Gastrocnemius medialis (tissue), 4 donors: Measurements from ENCODE around the gene PARD3. TPM values are rescaled to one million over a fixed set of nuclear protein-coding genes. Genes with fewer than 3 reads are reported as not detected.

Experiments
- ATAC-seq, 2 donors: fragments of 150-250 bp; one replicate each; pipeline ENCODE4 v1.9.1; 2016
- DNase-seq, 2 donors: peaks; one replicate each; pipeline ENCODE4 v3.0.0-alpha.2; 2019
- H3K27ac ChIP-seq, 4 donors: fragments of 200-600 bp; sonication (generic); 1 replicate in 1 of 4; 2 replicates in 3 of 4; pipeline ENCODE4 v1.5.1; 2016 to 2018; ENCODE audit warnings: mild to moderate bottlenecking in 2 of 4, moderate library complexity in 1 of 4
- H3K27me3 ChIP-seq, 3 donors: fragments of 200-600 bp; sonication (generic) in 2 of 3; 1 replicate in 1 of 3; 2 replicates in 2 of 3; pipeline versions ENCODE4 v1.5.1 to v1.6.0; 2016 to 2019; ENCODE audit warnings: mild to moderate bottlenecking in 1 of 3, moderate library complexity in 1 of 3
- H3K36me3 ChIP-seq, 2 donors: fragments of 200-600 bp; sonication (generic) in 1 of 2; one replicate each; pipeline ENCODE4 v1.5.1; 2017 to 2018
- H3K4me1 ChIP-seq, 2 donors: fragments of 200-600 bp; sonication (generic) in 1 of 2; one replicate each; pipeline ENCODE4 v1.5.1; 2016 to 2017; ENCODE audit warnings: mild to moderate bottlenecking in 2 of 2
- H3K4me3 ChIP-seq, 4 donors: fragments of 200-600 bp; sonication (generic) in 3 of 4; 1 replicate in 1 of 4; 2 replicates in 3 of 4; pipeline ENCODE4 v1.5.1; 2016 to 2019; ENCODE audit warnings: mild to moderate bottlenecking in 2 of 4
- H3K9me3 ChIP-seq, 3 donors: fragments of 200-600 bp; sonication (generic) in 2 of 3; 1 replicate in 1 of 3; 2 replicates in 2 of 3; pipeline ENCODE4 v1.5.1; 2016 to 2019
- POLR2A ChIP-seq, 2 donors: fragments of 450-650 bp; IDR thresholded peaks; one replicate each; pipeline ENCODE4 v1.6.1; 2017; ENCODE audit warnings: antibody characterized with exemption in 2 of 2, mild to moderate bottlenecking in 2 of 2, moderate library complexity in 2 of 2
- in situ Hi-C, 4 donors: fragments of 200-750 bp; cut with MboI; loops; one replicate each; pipeline versions ENCODE4 v1.15.0 to v1.8.0; 2017; ENCODE audit warnings: low sequenced_read_pairs in 4 of 4
- intact Hi-C: fragments of 100-400 bp; cut with DNase I; formaldehyde crosslinking; loops from one replicate; pipeline ENCODE4 v1.15.1; 2023; ENCODE audit warnings: low total_unique reads
- total RNA-seq, 4 donors: library from RNA; depleted of rRNA; stranded (reverse); fragments of >200 nt; gene quantifications; one replicate each; pipeline versions ENCODE4 v1.1.0 to v1.2.3, GENCODE V29; 2016
- TF ChIP-seq, protein P1 (sequence below), 5 experiments: fragments of 450-650 bp in 3 of 5; fragments of 200-600 bp in 2 of 5; sonication (generic) in 2 of 5; IDR thresholded peaks in 4 of 5; conservative IDR thresholded peaks in 1 of 5; 1 replicate in 4 of 5; 2 replicates in 1 of 5; pipeline ENCODE4 v1.5.1; 2016 to 2019; ENCODE audit warnings: antibody characterized with exemption in 5 of 5, mild to moderate bottlenecking in 3 of 5, moderate library complexity in 3 of 5

PARD3 gene
- total RNA-seq, 4 donors from 2014 or later: 64.6 to 75.8 (median 68.3) TPM

DNA sequence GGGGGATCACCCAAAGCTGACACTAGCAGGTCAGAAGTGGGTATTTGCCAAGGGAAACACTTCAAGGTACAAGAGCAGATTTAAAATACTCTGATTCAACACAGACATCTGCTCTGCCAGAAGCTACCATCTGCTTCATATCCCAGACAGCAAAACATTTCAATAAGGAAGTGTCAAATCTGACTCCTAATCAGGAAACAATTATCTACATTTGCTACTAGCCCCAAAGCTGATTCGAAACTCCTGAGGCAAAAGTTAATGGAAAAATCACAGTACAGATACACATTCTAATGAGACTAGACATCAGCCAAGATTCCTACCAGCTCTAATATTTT lies 48.9 kb downstream of the PARD3 start:
- no peak for TF ChIP-seq POLR2A (IDR thresholded peaks at IDR 0.05)
- TF ChIP-seq, protein P1, sequence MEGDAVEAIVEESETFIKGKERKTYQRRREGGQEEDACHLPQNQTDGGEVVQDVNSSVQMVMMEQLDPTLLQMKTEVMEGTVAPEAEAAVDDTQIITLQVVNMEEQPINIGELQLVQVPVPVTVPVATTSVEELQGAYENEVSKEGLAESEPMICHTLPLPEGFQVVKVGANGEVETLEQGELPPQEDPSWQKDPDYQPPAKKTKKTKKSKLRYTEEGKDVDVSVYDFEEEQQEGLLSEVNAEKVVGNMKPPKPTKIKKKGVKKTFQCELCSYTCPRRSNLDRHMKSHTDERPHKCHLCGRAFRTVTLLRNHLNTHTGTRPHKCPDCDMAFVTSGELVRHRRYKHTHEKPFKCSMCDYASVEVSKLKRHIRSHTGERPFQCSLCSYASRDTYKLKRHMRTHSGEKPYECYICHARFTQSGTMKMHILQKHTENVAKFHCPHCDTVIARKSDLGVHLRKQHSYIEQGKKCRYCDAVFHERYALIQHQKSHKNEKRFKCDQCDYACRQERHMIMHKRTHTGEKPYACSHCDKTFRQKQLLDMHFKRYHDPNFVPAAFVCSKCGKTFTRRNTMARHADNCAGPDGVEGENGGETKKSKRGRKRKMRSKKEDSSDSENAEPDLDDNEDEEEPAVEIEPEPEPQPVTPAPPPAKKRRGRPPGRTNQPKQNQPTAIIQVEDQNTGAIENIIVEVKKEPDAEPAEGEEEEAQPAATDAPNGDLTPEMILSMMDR (IDR thresholded peaks at IDR 0.05 in 4 of 5, conservative IDR thresholded peaks at IDR 0.05 in 1 of 5): no peak
- DNase-seq (no peak), ATAC-seq (no peak)
- Histone ChIP-seq H3K27ac (peak overlapping the region in 2 of 4 donors; percentile 1 to 67), H3K4me3 (no peak overlapping the region), H3K9me3 (no peaks in the 10 kb centered on the region), H3K36me3 (no peaks in the 10 kb centered on the region), H3K27me3 (no peaks in the 10 kb centered on the region), H3K4me1 (peaks cover 58 to 87% of the 10 kb centered on the region in 2 donors)
- intact Hi-C loops (no loop called here), in situ Hi-C loops (no loop called here)

DNA sequence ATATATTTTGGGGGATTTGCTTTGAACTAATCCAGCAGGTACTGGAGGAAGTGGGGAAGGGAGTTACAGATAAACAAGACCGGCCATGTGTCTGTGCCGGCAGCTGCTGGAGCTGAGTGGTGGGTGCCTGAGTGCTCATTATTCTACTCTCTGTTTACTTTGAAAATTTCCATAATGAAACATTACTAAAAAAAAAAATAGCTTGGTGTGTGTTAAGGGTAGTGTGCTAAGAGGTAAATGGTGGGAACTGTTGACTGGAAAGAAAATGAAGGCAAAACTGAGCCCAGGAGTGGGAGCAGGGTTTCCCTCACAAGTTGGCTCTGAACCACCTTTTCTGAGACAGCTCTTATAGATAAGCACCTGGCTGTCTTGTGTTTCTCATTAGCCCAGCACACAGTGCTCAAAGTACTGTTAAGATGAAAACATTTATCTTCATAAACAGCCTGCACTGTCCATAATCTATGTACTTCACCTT lies 50.6 kb downstream of the PARD3 start:
- TF ChIP-seq POLR2A (IDR thresholded peaks at IDR 0.05): no peak
- in situ Hi-C loops (no loop called here), intact Hi-C loops (no loop called here)
- Histone ChIP-seq H3K9me3 (no peaks in the 10 kb centered on the region), H3K27ac (peak overlapping the region in 3 of 4 donors; percentile 1 to 67 (median 7)), H3K4me3 (no peak overlapping the region), H3K4me1 (peaks cover 65 to 92% of the 10 kb centered on the region in 2 donors), H3K36me3 (no peaks in the 10 kb centered on the region), H3K27me3 (no peaks in the 10 kb centered on the region)
- ATAC-seq (no peak), DNase-seq (no peak)

DNA sequence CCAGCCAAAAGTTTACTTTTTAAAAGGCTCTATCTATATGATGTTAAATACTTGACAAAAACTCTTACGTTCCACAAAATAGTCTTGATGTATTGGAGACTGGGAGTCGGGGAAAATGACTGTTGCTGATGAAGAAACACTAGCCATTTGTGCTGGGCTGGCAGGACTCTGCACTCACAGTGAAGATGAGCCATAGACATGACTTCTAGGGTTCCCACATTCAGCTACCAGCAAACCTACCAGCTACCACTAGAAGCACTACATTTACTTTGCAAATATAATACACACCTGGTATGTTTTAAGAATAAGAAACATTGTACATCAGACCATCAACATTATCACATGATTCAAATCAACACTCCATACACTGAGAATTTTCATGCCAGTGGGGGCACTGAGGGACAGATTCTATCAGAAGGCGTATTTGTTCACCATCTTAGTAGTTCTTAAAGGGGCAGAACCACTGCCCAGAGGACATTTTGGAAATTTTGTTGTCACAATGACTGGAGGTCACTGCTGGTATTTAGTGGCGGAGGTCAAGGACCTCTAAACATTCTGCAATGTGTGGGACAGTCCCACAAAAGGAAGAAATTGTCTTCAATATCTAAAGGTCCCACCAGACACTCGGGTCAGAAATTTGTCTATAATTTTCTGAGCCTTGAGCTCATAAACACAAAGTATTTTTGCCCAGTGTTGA lies 52.3 kb downstream of the PARD3 start:
- Histone ChIP-seq H3K9me3 (no peaks in the 10 kb centered on the region), H3K27ac (peak overlapping the region in 1 of 4 donors; percentile 79), H3K27me3 (no peaks in the 10 kb centered on the region), H3K36me3 (no peaks in the 10 kb centered on the region), H3K4me1 (peaks cover 66 to 86% of the 10 kb centered on the region in 2 donors), H3K4me3 (no peak overlapping the region)
- intact Hi-C loops (no loop called here), in situ Hi-C loops (no loop called here)
- ATAC-seq (no peak), DNase-seq (no peak)
- TF ChIP-seq, protein P1 (IDR thresholded peaks at IDR 0.05 in 4 of 5, conservative IDR thresholded peaks at IDR 0.05 in 1 of 5): no peak
- no peak for TF ChIP-seq POLR2A (IDR thresholded peaks at IDR 0.05)

DNA sequence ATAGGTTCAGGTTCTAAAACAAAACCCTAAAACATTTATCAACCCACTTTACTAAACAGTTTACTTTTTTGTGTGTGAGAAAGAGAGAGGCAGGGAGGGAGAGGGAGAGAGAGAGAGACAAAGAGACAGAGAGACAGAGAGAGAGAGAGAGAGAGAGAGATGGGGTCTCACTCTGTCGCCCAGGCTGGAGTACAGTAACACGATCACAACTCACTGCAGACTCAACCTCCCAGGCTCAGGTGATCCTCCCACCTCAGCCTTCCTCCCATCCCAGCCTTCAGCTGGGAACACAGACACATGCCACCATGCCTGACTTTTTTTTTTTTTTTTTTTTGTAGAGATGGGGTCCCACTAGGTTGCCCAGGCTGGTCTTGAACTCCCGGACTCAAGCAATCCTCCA lies 52.9 kb downstream of the PARD3 start:
- DNase-seq (no peak), ATAC-seq (no peak)
- Histone ChIP-seq H3K9me3 (no peaks in the 10 kb centered on the region), H3K4me1 (peaks cover 62 to 86% of the 10 kb centered on the region in 2 donors), H3K27me3 (no peaks in the 10 kb centered on the region), H3K27ac (peak overlapping the region in 2 of 4 donors; percentile 45 to 79), H3K4me3 (no peak overlapping the region), H3K36me3 (no peaks in the 10 kb centered on the region)
- TF ChIP-seq, protein P1 (IDR thresholded peaks at IDR 0.05 in 4 of 5, conservative IDR thresholded peaks at IDR 0.05 in 1 of 5): no peak
- TF ChIP-seq POLR2A (IDR thresholded peaks at IDR 0.05): no peak
- in situ Hi-C loops (no loop called here), intact Hi-C loops (no loop called here)

DNA sequence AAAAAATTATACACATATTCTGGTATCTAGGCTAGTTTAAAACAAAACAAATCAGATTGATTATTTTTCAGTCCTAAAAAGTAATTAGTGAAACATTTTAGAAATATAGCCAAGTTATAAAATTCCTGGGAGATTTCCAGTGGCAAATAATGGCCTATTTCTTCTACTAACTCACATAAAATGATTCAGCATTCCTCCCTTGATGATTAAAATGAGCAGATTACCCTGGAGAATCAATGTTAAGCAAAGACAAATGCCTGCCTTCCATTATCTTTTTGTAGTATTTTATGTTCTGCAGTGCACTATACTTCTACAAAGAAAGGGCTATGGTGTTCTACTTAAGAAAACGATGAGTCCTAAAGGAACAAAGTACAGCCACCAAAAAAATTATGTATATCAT lies 53.6 kb downstream of the PARD3 start:
- in situ Hi-C loops: no loop called here
- H3K27ac ChIP-seq: peak overlapping the region; percentile 45 to 79 (median 68)

More for the DNA sequence above, 53.6 kb downstream of the PARD3 start:
- Histone ChIP-seq H3K4me3 (no peak overlapping the region), H3K4me1 (peaks cover 55 to 79% of the 10 kb centered on the region in 2 donors), H3K9me3 (no peaks in the 10 kb centered on the region), H3K36me3 (no peaks in the 10 kb centered on the region), H3K27me3 (no peaks in the 10 kb centered on the region)
- ATAC-seq (no peak), DNase-seq (no peak)
- TF ChIP-seq POLR2A (IDR thresholded peaks at IDR 0.05): no peak
- TF ChIP-seq, protein P1 (IDR thresholded peaks at IDR 0.05 in 4 of 5, conservative IDR thresholded peaks at IDR 0.05 in 1 of 5): no peak
- intact Hi-C loops: no loop called here
